Activated CD4-positive, CD25-positive, alpha-beta regulatory T cell treated with anti-CD3 and anti-CD28 coated beads, Interleukin-2, amount 50 U/mL, for 72 hours (primary cell): ENCODE results near the gene SMAD6.

Experiments
- DNase-seq: peaks from one replicate; pipeline ENCODE4 v3.0.0; 2021

The SMAD6 gene

GRCh38 chr15:66721954-66722353 is 19.9 kb downstream of the SMAD6 start:
- DNase-seq, result no peak

DNA sequence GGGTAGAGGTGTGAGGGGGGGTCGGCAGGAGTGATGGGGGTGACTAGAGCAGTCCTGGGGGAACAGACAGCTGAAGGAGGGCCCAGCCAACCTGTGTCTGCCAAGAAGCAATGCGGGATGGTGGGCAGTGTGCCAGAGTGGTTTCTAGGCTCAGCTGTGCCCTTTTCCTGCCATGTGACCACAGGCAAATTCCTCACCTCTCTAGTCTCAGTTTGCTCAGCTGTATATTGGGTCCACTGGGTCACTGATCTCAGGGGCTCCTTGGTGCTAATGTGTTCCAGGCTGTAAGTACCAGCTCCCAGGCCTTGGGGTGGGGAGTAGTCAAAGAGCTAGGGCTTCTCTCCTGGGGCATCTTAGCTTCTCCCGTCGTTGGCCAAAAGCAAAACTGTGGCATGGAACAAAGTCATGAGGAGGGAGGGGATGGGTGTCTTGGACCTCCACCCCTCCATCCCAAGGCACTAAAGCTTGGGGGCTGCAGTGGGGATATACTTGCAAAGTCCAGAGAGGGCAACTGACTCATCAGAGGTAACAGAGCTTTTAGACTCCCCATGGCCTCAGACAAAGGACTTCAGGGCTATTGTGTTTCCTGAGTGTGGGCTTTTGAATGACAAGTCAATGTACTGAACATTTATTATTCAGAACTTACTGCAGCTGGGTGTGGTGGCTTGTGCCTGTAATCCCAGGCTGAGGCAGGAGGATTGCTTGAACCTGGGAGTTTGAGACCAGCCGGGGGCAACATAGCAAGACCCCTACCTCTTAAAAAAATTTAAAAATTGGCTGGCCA is 20.9 kb downstream of the SMAD6 start:
- DNase-seq, result no peak

GRCh38 chr15:66723826-66724731 is 22.0 kb downstream of the SMAD6 start:
- no peak for DNase-seq

- DNase-seq, result no peak
Measured at GRCh38 chr15:66724732-66725463, 22.9 kb downstream of the SMAD6 start.

GRCh38 chr15:66725464-66725785 is 23.4 kb downstream of the SMAD6 start:
- DNase-seq, result no peak

- no peak for DNase-seq
Measured at GRCh38 chr15:66726386-66726785, 24.4 kb downstream of the SMAD6 start.

DNA sequence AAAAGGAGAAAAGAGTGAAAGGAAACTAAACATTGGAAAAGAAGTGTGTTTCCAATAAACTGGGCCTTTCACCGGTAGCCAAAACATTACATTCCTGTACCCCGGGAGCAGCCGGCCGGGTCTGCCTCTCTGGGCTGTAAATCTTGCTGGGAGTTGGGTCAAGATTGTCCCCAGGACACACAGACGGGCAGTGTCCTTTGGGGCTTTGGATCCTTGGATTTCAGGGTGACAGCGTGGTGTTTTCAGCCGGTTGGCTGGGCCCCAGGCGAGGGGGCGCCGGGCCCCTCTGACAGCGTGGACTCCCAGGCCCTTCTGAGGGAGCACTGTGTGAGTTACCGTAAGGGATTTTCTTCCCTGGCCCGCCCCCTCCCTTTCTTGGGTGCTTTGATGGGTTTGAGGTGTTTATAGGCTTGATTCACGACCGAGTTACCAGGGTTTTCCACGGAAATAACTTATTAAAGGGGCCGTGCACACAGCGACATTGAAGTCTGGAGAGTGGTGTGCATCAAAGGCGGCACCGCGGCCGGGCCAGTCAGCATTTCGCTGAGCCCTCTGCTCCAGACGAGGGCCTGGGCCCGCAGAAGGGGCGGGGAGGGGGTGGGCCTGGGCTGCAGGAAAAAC is 27.4 kb downstream of the SMAD6 start:
- no peak for DNase-seq

DNA sequence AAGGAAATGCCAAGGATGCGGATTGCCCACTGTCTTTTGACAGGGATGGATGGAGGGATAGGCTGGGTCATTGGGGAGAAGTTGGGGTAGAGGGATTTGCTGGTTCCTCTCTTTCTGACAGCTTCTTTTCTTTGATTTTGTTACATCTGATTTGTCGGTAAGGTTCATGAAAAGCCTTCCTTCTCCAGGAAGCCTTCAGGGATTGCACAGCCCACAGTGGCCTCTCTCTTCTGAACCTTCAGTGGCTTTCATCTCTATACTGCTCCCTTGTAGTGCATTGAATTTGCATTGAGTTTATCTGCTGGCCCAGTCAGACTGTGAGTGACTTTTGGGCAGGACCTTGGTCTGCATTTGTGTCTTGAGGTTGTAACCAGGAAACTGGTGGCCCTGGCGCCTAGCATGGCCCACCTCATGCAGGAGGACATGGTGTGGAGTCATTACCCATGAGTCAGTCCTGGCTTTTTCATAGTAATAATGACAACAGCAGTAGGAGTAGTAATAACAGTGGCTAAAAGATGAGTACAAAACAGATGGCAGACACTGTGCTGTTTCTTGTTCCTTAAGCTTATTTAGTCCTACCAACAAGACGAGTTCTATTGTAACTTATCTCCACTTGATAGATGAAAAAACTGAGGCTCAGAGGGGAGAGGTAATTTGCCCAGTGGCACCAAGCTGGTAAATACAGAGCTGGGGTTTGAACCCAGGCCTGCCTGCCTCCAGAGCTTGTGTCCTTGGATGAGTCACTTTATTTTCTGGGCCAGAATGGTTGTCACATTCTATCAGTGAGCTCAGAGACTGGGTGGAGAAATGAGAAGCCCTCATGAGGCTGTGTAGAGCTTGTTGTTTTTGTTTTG is 28.4 kb downstream of the SMAD6 start:
- no peak for DNase-seq

GRCh38 chr15:66733976-66734375 is 31.9 kb downstream of the SMAD6 start:
- DNase-seq, result no peak

DNA sequence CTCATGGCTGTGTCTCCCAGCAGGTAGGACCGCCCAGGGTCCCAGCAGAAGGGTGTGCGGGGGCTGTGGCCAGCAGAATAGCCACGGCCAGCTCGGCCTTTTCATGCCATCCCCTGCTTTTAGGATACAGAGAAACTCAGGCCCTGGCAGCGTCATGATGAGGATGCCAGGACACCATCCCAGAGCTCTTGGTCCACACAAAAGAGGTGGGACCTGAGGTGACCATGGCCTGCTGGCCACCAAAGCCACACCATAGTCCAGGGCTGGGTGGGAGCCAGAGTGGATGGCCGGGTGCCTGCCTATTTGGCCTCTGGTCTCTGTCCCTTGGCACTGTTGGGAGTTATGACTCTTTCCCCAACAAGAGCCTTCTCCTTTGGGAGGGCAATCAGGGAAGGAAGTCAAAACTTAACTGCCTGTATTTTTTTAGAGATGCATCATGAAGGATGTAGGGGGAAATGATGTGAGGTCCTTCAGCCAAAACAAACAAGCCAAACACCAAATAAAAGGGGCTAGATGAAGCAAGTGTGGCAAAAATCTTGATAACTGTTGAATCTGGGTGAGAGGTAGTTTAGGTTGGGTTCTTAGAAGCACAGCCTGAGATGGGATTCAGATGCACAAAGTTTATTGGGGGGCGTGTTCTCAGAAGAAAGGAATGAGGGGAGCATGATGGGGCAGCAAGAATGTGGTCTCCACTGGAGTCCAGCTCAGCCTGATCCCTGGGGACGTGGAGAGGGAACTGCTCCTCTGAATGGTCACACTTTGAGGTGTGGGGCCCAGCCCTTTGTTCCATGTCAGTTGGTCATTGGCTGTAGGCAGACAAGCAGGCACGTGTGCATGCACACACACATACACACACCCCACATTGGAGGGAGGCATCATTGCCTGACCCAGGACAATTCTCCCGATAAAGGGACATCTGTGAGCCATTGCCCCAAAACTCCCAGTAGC is 33.2 kb downstream of the SMAD6 start:
- no peak for DNase-seq

- no peak for DNase-seq
Measured at GRCh38 chr15:66735909-66736305, 33.9 kb downstream of the SMAD6 start.

DNA sequence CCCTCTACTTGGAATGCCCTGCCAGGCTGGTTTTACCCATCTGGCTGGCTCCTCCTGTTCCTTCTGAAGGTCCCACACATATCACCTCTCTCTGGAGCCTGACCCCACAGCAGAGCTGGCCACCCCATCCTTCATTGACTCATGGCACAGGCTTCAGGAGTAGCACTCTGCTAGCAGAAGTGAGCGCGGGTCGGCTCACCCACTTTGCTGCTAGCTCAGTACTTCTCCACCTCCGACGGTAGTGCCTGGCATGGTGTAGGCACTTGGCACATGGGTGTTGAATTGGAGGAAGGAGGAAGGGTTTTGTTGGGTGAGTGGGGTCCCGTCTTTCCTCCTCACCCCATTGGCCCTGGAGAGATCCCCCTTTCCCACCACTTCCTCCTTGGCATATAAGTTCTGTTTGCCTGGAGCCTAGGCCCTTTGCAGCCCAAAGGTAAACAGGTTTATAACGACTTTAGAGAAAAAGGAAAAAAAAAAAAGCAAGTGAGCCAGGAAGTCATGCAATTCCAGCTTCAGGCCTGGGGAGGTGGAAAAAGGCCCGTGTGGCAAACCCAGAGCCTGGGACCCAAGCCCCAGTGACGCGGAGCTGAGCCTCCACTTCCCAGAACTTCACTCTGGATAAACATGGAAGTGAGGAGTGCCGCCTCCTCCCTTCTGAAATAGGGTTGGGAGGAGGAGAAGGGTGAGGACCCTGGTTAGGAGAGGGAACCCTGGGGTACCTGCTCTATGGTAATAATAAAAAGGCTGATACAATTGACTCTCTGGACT is 35.4 kb downstream of the SMAD6 start:
- no peak for DNase-seq

GRCh38 chr15:66738116-66738515 is 36.1 kb downstream of the SMAD6 start:
- no peak for DNase-seq

- DNase-seq, result no peak
Measured at GRCh38 chr15:66738595-66738994, 36.6 kb downstream of the SMAD6 start.

- no peak for DNase-seq
Measured at GRCh38 chr15:66739287-66739686, 37.3 kb downstream of the SMAD6 start.

DNA sequence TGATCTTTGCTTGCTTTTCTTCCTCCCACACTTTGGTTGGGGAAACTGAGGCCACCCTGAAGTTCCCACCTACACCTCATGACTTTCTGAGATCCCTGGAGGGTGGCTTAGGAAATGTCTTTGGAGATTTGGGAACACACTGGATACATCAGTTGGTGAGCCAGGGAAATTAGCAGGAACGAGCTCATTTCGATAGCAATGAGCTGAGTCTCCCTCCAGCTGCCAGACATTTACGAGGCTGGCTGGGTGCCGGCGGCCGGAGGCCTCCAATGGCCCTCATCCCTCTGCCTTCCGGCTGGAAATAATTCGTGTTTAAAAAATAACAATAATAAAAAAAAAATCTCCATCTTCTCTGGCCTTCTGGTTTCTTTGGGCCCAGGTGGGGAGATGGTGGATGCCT is 38.8 kb downstream of the SMAD6 start:
- DNase-seq, result no peak

DNA sequence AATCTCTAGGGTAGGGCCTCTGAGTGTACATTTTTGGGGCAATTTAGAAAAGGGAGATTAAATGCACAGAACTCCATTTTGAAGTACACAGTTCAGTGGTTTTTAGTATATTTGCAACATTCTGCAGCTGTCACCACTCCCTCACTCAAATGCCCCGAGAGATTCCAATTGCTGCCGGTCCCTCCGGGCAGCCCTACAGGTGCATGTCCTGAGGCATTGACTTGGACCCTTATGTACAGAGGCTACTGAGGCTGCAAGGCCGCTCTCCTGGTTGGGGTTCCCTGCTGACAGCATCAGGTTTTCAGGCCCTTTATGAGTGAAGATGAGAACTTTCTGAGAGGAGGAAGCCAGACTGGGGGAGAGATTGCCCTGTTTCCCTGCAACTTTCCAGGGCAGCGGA is 39.6 kb downstream of the SMAD6 start:
- no peak for DNase-seq

DNA sequence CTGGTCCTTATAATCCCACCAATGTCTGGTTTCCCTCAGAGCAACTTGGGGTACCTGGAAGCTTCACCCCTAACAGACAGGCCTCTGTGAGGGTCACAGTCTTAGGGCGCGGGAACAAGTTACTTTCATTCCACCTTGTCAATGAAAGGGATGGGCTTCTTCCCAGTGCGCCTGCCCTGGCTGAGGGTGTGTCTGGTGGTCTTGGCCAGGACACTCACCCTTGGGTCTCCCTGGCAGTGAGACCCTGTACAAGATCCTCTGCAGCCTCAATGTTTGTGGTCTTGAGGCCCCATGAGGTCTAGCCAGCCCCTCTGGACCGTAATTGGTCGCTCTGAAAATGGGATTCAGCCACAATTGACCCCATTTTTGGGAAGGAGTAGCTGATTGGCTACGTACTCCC is 40.2 kb downstream of the SMAD6 start:
- no peak for DNase-seq

DNA sequence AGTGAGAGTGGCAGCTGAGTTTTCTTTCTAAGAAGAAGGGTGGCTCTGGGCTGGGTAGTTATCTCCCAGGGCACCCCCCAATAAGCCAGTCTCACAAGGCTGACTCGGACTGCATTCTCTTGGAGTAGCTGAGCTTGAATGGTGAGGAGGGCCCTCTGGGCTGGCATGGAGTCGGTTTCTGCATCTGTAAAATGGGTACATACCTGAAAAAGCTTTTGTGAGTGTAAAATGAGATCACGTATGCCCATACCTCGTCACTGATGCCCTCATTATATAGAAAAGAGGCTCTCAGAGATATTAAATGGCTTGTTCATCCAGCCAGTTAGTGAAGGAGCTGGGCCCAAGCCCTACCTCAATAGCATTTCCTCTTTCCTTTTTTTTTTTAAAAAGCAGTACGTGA is 41.2 kb downstream of the SMAD6 start:
- no peak for DNase-seq
